NCI-H2171 treated with DMSO at 0.1 percent for 48 hours (cell line): ENCODE measurements around the gene HTR3E.
"Not testable (repeated sequence)": the region's sequence is repeated elsewhere in the genome, so short reads cannot be mapped to it uniquely, and the experiment has no call there.

Source experiments
- DNase-seq: peaks from one replicate; lab custom pipeline; 2025; lab: John Stamatoyannopoulos, UW

HTR3E gene

GRCh38 chr3:184110316-184110725, 13.5 kb downstream of the HTR3E start:
- DNase-seq, result no peak

GRCh38 chr3:184116017-184116416, 19.2 kb downstream of the HTR3E start:
- no peak for DNase-seq

- DNase-seq, result peak; percentile 9
Observed at GRCh38 chr3:184117636-184118035, 20.8 kb downstream of the HTR3E start.

- DNase-seq, result not testable (repeated sequence)
Observed at GRCh38 chr3:184121031-184121430, 24.2 kb downstream of the HTR3E start.

GRCh38 chr3:184126006-184126405, 29.1 kb downstream of the HTR3E start:
- DNase-seq, result no peak

GRCh38 chr3:184129012-184129411, 32.1 kb downstream of the HTR3E start:
- no peak for DNase-seq

- no peak for DNase-seq
Observed at GRCh38 chr3:184132945-184133344, 36.1 kb downstream of the HTR3E start.

- peak; percentile 86 for DNase-seq
Observed at GRCh38 chr3:184133840-184134745, 37.2 kb downstream of the HTR3E start.

GRCh38 chr3:184134746-184135148, 37.9 kb downstream of the HTR3E start:
- DNase-seq, result no peak

GRCh38 chr3:184135149-184135910, 38.5 kb downstream of the HTR3E start, which contains the start of gene EIF2B5:
TSS of gene EIF2B5 (plus strand) at chr3:184135358. CDS start at chr3:184135386, 28 bp downstream.
- DNase-seq, result peak; percentile 95

GRCh38 chr3:184135911-184136260, 39.0 kb downstream of the HTR3E start:
- no peak for DNase-seq

GRCh38 chr3:184140436-184140835, 43.6 kb downstream of the HTR3E start:
- no peak for DNase-seq

GRCh38 chr3:184142199-184142598, 45.3 kb downstream of the HTR3E start:
- no peak for DNase-seq

- DNase-seq, result no peak
Observed at GRCh38 chr3:184143327-184143726, 46.5 kb downstream of the HTR3E start.

- no peak for DNase-seq
Observed at GRCh38 chr3:184144505-184144904, 47.6 kb downstream of the HTR3E start.

- DNase-seq, result peak; percentile 83
Observed at GRCh38 chr3:184145111-184145524, 48.3 kb downstream of the HTR3E start.

- DNase-seq, result no peak
Observed at GRCh38 chr3:184145751-184146270, 48.9 kb downstream of the HTR3E start.

- no peak for DNase-seq
Observed at GRCh38 chr3:184148076-184148475, 51.2 kb downstream of the HTR3E start.

GRCh38 chr3:184149123-184149522, 52.3 kb downstream of the HTR3E start:
- no peak for DNase-seq

- DNase-seq, result not testable (repeated sequence)
Observed at GRCh38 chr3:184149770-184150169, 52.9 kb downstream of the HTR3E start.

- DNase-seq, result peak; percentile 52
Observed at GRCh38 chr3:184154885-184155643, 58.2 kb downstream of the HTR3E start, which contains the start of gene DVL3. TSS of gene DVL3 (plus strand) at chr3:184155377. CDS start at chr3:184155636, 259 bp downstream.
